ENCODE results near the gene VTI1A.

DNA sequence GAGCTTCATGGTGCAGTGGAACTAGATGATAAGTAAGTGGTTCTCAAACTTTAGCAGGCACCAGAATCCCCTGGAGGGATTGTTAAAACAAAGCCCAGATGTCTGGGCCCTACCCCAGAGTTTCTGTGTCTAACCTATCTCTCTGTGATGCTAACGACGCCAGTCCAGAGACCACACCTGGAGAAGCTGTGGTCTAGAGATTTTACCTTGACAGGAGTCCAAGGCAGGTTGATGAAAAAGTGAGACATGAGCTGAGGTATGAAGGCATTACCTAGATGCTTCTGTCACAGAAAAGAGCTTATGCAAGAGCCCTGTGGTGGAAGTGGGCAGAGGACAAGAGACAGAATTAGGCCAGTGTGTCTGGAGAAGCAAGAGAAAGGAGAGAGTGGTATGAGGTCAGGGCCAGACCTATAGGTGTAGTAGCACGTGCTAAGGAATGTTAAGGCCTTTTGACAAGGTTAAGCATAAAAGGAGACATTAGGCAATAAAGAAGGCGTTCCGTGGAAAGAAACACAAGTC lies 318.8 kb downstream of the VTI1A start:
- no peak for TF ChIP-seq POLR2AphosphoS5 (IDR thresholded peaks at IDR 0.05)
- TF ChIP-seq, protein P1, sequence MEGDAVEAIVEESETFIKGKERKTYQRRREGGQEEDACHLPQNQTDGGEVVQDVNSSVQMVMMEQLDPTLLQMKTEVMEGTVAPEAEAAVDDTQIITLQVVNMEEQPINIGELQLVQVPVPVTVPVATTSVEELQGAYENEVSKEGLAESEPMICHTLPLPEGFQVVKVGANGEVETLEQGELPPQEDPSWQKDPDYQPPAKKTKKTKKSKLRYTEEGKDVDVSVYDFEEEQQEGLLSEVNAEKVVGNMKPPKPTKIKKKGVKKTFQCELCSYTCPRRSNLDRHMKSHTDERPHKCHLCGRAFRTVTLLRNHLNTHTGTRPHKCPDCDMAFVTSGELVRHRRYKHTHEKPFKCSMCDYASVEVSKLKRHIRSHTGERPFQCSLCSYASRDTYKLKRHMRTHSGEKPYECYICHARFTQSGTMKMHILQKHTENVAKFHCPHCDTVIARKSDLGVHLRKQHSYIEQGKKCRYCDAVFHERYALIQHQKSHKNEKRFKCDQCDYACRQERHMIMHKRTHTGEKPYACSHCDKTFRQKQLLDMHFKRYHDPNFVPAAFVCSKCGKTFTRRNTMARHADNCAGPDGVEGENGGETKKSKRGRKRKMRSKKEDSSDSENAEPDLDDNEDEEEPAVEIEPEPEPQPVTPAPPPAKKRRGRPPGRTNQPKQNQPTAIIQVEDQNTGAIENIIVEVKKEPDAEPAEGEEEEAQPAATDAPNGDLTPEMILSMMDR (IDR thresholded peaks at IDR 0.05), result no peak

All from sigmoid colon (tissue), 4 donors.